ENCODE results near the gene SH2D5. TPM values are rescaled to one million over a fixed set of nuclear protein-coding genes. Genes with fewer than 3 reads are reported as not detected.
A peak's percentile ranks its signal among the peaks of the same experiment; 100 is the strongest.

The SH2D5 gene
- total RNA-seq, result 3.9 and 4.3 TPM in 2 replicates

- peak; percentile 97 for DNase-seq (ENCODE audit: low read depth)
- peak within 1 kb of the TSS; percentile 62 for H3K4me3 ChIP-seq (ENCODE audit: low read depth, low read length)
- peak; percentile 25 for TF ChIP-seq CTCF (IDR thresholded peaks at IDR 0.05; ENCODE audit: insufficient read depth, low read depth, low read length)
These were observed at the start of gene SH2D5 for GRCh38 chr1:20732588-20733359. Gene SH2D5, minus strand, starts transcription at chr1:20732703. Its CDS starts 4,659 bp downstream, at chr1:20728044.

GRCh38 chr1:20775700-20776099, 43.2 kb upstream of the SH2D5 start:
- DNase-seq (ENCODE audit: low read depth), result no peak
- no peak for TF ChIP-seq CTCF (IDR thresholded peaks at IDR 0.05; ENCODE audit: insufficient read depth, low read depth, low read length)
- no peak overlapping the region for H3K4me3 ChIP-seq (ENCODE audit: low read depth, low read length)

GRCh38 chr1:20771780-20772179, 39.3 kb upstream of the SH2D5 start:
- no peak overlapping the region for H3K4me3 ChIP-seq (ENCODE audit: low read depth, low read length)
- DNase-seq (ENCODE audit: low read depth), result no peak
- no peak for TF ChIP-seq CTCF (IDR thresholded peaks at IDR 0.05; ENCODE audit: insufficient read depth, low read depth, low read length)

GRCh38 chr1:20770314-20771087, 38.0 kb upstream of the SH2D5 start:
- no peak for DNase-seq (ENCODE audit: low read depth)
- TF ChIP-seq CTCF (IDR thresholded peaks at IDR 0.05; ENCODE audit: insufficient read depth, low read depth, low read length), result no peak
- H3K4me3 ChIP-seq (ENCODE audit: low read depth, low read length), result no peak overlapping the region

- TF ChIP-seq CTCF (IDR thresholded peaks at IDR 0.05; ENCODE audit: insufficient read depth, low read depth, low read length), result no peak
- H3K4me3 ChIP-seq (ENCODE audit: low read depth, low read length), result no peak overlapping the region
- DNase-seq (ENCODE audit: low read depth), result no peak
These were observed 34.8 kb upstream of the SH2D5 start for GRCh38 chr1:20767271-20767670.

GRCh38 chr1:20763417-20763816, 30.9 kb upstream of the SH2D5 start:
- TF ChIP-seq CTCF (IDR thresholded peaks at IDR 0.05; ENCODE audit: insufficient read depth, low read depth, low read length), result no peak
- H3K4me3 ChIP-seq (ENCODE audit: low read depth, low read length), result no peak overlapping the region

More at GRCh38 chr1:20763417-20763816, 30.9 kb upstream of the SH2D5 start:
- no peak for DNase-seq (ENCODE audit: low read depth)
